GM18861 (cell line): ENCODE results near the gene PSAP.

ENCODE experiments used
- ATAC-seq: cut with Tn5 transposase; IDR thresholded peaks from one replicate; pipeline ENCODE4 v1.9.1; 2021; ENCODE audit not compliant: unreplicated experiment

PSAP gene

GRCh38 chr10:71788954-71789353 is 62.1 kb downstream of the PSAP start:
- no peak for ATAC-seq

GRCh38 chr10:71784679-71785272 is 66.3 kb downstream of the PSAP start:
- ATAC-seq, result no peak

GRCh38 chr10:71783917-71784678 is 67.0 kb downstream of the PSAP start:
- no peak for ATAC-seq

- no peak for ATAC-seq
Observed at GRCh38 chr10:71782917-71783490, 68.0 kb downstream of the PSAP start.

GRCh38 chr10:71782221-71782916 is 68.7 kb downstream of the PSAP start:
- no peak for ATAC-seq

GRCh38 chr10:71780719-71781118 is 70.3 kb downstream of the PSAP start:
- no peak for ATAC-seq

GRCh38 chr10:71780156-71780555 is 70.9 kb downstream of the PSAP start:
- ATAC-seq, result no peak

GRCh38 chr10:71779641-71780040 is 71.4 kb downstream of the PSAP start:
- no peak for ATAC-seq

- ATAC-seq, result no peak
Observed at GRCh38 chr10:71778071-71778825, 72.8 kb downstream of the PSAP start.

- ATAC-seq, result no peak
Observed at GRCh38 chr10:71777213-71777985, 73.7 kb downstream of the PSAP start.

GRCh38 chr10:71776481-71776925 is 74.5 kb downstream of the PSAP start:
- ATAC-seq, result no peak

GRCh38 chr10:71774916-71775702 is 75.9 kb downstream of the PSAP start:
- no peak for ATAC-seq

GRCh38 chr10:71773221-71773971 is 77.7 kb downstream of the PSAP start, which contains the start of gene VSIR:
Gene VSIR, minus strand, starts transcription at chr10:71773520. Its CDS starts 81 bp downstream, at chr10:71773439.
- ATAC-seq, result peak; percentile 33

- ATAC-seq, result no peak
Observed at GRCh38 chr10:71772832-71773220, 78.2 kb downstream of the PSAP start.

GRCh38 chr10:71771821-71772617 is 79.0 kb downstream of the PSAP start:
- ATAC-seq, result no peak

GRCh38 chr10:71771204-71771603 is 79.8 kb downstream of the PSAP start:
- no peak for ATAC-seq

- ATAC-seq, result no peak
Observed at GRCh38 chr10:71770789-71771188, 80.3 kb downstream of the PSAP start.

GRCh38 chr10:71770255-71770654 is 80.8 kb downstream of the PSAP start:
- ATAC-seq, result no peak
